Breast epithelium (tissue), 4 donors: Measurements from ENCODE around the gene LPAR1. TPM values are rescaled to one million over a fixed set of nuclear protein-coding genes. Genes with fewer than 3 reads are reported as not detected.
A peak's percentile ranks its signal among the peaks of the same experiment; 100 is the strongest.

Experiments
- DNase-seq, 2 donors: peaks; one replicate each; pipeline ENCODE4 v3.0.0-alpha.2; 2019; ENCODE audit warnings: low spot score in 2 of 2
- H3K27ac ChIP-seq, 2 donors: fragments of 200-600 bp; sonication (generic) in 1 of 2; one replicate each; pipeline ENCODE4 v1.5.1; 2016 to 2019; ENCODE audit warnings: mild to moderate bottlenecking in 1 of 2
- H3K27me3 ChIP-seq, 2 donors: fragments of 200-600 bp; sonication (generic) in 1 of 2; one replicate each; pipeline versions ENCODE4 v1.5.1 to v1.6.0; 2017 to 2019; ENCODE audit warnings: control low read depth in 1 of 2, mild to moderate bottlenecking in 1 of 2
- H3K36me3 ChIP-seq: fragments of 200-600 bp; one replicate; pipeline ENCODE4 v1.5.1; 2019
- H3K4me1 ChIP-seq, 2 donors: fragments of 200-600 bp; sonication (generic); one replicate each; pipeline ENCODE4 v1.5.1; 2016 to 2019; ENCODE audit warnings: control low read depth in 1 of 2
- H3K4me3 ChIP-seq, 3 donors: fragments of 200-600 bp; sonication (generic); 1 replicate in 2 of 3; 2 replicates in 1 of 3; pipeline ENCODE4 v1.5.1; 2016 to 2019; ENCODE audit warnings: mild to moderate bottlenecking in 3 of 3, moderate library complexity in 2 of 3
- H3K9me3 ChIP-seq, 2 donors: fragments of 200-600 bp; sonication (generic) in 1 of 2; one replicate each; pipeline ENCODE4 v1.5.1; 2016 to 2019; ENCODE audit warnings: control low read depth in 1 of 2
- POLR2A ChIP-seq: fragments of 450-650 bp; IDR thresholded peaks from one replicate; pipeline ENCODE4 v1.6.1; 2016; ENCODE audit warnings: antibody characterized with exemption, mild to moderate bottlenecking, moderate library complexity
- POLR2AphosphoS5 ChIP-seq, 3 donors: sonication (generic); formaldehyde crosslinking; IDR thresholded peaks; one replicate each; pipeline ENCODE4 v1.6.1; 2017; ENCODE audit warnings: antibody characterized with exemption in 3 of 3
- intact Hi-C: fragments of 100-400 bp; cut with DNase I; formaldehyde crosslinking; loops from one replicate; pipeline ENCODE4 v1.15.1; 2023; ENCODE audit warnings: low total_unique reads
- total RNA-seq, 3 donors: library from RNA; depleted of rRNA; stranded (reverse); fragments of >200 nt; gene quantifications; one replicate each; pipeline ENCODE4 v1.1.0, GENCODE V29; 2016
- TF ChIP-seq, protein P1 (sequence below), 3 donors: fragments of 450-650 bp; IDR thresholded peaks; one replicate each; pipeline ENCODE4 v1.5.1; 2016 to 2017; ENCODE audit warnings: antibody characterized with exemption in 3 of 3, mild to moderate bottlenecking in 3 of 3, moderate library complexity in 3 of 3

Gene LPAR1, protein sequence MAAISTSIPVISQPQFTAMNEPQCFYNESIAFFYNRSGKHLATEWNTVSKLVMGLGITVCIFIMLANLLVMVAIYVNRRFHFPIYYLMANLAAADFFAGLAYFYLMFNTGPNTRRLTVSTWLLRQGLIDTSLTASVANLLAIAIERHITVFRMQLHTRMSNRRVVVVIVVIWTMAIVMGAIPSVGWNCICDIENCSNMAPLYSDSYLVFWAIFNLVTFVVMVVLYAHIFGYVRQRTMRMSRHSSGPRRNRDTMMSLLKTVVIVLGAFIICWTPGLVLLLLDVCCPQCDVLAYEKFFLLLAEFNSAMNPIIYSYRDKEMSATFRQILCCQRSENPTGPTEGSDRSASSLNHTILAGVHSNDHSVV
- total RNA-seq, result 100 to 1,000 TPM in 1 of 3 donors, 10 to 100 TPM in 2; 24.6 to 138 (median 79.3) TPM

- Histone ChIP-seq H3K4me3 (peak within 1 kb of the TSS; percentile 77 to 92 (median 90)), H3K9me3 (no peaks in the 10 kb centered on the region), H3K27ac (peak within 1 kb of the TSS; percentile 81 to 98), H3K27me3 (no peaks in the 10 kb centered on the region), H3K36me3 (no peaks in the 10 kb centered on the region), H3K4me1 (peaks cover 0 to 14% of the 10 kb centered on the region in 2 donors)
- TF ChIP-seq, protein P1, sequence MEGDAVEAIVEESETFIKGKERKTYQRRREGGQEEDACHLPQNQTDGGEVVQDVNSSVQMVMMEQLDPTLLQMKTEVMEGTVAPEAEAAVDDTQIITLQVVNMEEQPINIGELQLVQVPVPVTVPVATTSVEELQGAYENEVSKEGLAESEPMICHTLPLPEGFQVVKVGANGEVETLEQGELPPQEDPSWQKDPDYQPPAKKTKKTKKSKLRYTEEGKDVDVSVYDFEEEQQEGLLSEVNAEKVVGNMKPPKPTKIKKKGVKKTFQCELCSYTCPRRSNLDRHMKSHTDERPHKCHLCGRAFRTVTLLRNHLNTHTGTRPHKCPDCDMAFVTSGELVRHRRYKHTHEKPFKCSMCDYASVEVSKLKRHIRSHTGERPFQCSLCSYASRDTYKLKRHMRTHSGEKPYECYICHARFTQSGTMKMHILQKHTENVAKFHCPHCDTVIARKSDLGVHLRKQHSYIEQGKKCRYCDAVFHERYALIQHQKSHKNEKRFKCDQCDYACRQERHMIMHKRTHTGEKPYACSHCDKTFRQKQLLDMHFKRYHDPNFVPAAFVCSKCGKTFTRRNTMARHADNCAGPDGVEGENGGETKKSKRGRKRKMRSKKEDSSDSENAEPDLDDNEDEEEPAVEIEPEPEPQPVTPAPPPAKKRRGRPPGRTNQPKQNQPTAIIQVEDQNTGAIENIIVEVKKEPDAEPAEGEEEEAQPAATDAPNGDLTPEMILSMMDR (IDR thresholded peaks at IDR 0.05), result no peak
- TF ChIP-seq POLR2AphosphoS5 (IDR thresholded peaks at IDR 0.05), result peak in 1 of 3 donors; percentile 9
- no peak for TF ChIP-seq POLR2A
- DNase-seq, result peak in 1 of 2 donors; percentile 55
- intact Hi-C loops, result loop anchor here (5.0 kb wide), 1 partner anchor 151 kb away; no protein-coding TSS in a partner anchor
These were observed at the start of gene LPAR1 for GRCh38 chr9:111038331-111039230. LPAR1 (minus strand) TSS chr9:111038470; CDS start chr9:110972117, 66,353 bp downstream.

DNA sequence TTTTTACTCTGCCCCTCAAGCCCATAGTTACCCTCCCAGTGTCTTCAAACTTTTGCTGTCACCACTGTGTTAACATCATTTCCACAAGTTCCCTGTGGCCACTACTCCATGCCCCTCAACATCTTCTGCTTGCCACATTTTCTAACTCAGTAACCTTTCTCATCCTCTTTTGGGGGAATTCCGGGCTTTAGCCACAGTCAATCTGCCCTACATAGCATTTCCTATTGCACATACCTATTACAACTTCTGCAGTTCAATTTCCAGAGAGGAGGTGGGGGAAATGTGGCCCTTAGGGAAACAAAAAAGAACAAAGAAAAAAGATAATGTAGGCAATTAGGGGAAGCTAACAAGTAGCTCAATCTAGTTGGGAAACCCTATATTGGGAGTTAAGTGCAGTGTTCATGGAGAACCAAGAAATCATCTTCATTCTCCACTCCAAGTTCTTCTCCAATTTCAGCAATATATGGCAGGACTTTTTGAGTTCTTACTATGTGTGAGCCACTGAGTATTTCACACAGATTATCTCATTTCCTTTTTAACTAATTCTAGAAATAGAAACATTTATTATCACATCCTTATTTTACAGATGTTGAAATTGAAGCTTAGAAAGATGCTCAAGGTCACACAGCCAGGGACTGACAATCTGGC is 40.2 kb upstream of the LPAR1 start:
- no peaks in the 10 kb centered on the region for H3K27me3 ChIP-seq
- H3K4me1 ChIP-seq, result no peaks in the 10 kb centered on the region
- H3K4me3 ChIP-seq, result no peak overlapping the region
- H3K27ac ChIP-seq, result no peak overlapping the region
- intact Hi-C loops, result no loop called here
- DNase-seq, result no peak
- no peaks in the 10 kb centered on the region for H3K9me3 ChIP-seq
- no peaks in the 10 kb centered on the region for H3K36me3 ChIP-seq
- TF ChIP-seq POLR2A (no peak), POLR2AphosphoS5 (IDR thresholded peaks at IDR 0.05) (no peak)
- TF ChIP-seq, protein P1 (IDR thresholded peaks at IDR 0.05), result no peak

DNA sequence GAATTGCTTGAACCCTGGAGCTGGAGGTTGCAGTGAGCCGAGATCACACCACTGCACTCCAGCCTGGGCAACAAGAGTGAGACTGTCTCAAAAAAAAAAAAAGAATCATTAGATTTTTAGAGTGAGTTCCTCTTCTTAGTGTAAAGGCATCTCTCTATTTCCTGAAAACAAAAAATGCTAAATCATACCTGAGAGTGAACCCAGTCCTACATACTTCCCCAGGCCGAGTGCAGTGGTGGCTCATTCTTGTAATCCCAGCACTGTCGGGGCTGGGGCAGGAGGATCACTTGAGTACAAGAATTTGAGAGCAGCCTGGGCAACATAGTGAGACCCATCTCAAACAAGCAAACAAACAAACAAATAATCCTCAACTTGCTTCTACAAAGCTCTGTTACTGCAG is 38.2 kb upstream of the LPAR1 start:
- no peaks in the 10 kb centered on the region for H3K4me1 ChIP-seq
- no peaks in the 10 kb centered on the region for H3K36me3 ChIP-seq
- TF ChIP-seq, protein P1 (IDR thresholded peaks at IDR 0.05), result no peak
- no peak for TF ChIP-seq POLR2AphosphoS5 (IDR thresholded peaks at IDR 0.05)
- no peak for TF ChIP-seq POLR2A
- H3K27me3 ChIP-seq, result no peaks in the 10 kb centered on the region
- H3K27ac ChIP-seq, result no peak overlapping the region
- no peak overlapping the region for H3K4me3 ChIP-seq
- H3K9me3 ChIP-seq, result no peaks in the 10 kb centered on the region
- intact Hi-C loops, result no loop called here
- DNase-seq, result no peak

GRCh38 chr9:111076042-111076441 is 37.8 kb upstream of the LPAR1 start:
- Histone ChIP-seq H3K27me3 (no peaks in the 10 kb centered on the region), H3K9me3 (no peaks in the 10 kb centered on the region), H3K4me1 (no peaks in the 10 kb centered on the region), H3K36me3 (no peaks in the 10 kb centered on the region), H3K4me3 (no peak overlapping the region), H3K27ac (no peak overlapping the region)
- no peak for TF ChIP-seq POLR2A
- no peak for TF ChIP-seq POLR2AphosphoS5 (IDR thresholded peaks at IDR 0.05)
- TF ChIP-seq, protein P1 (IDR thresholded peaks at IDR 0.05), result no peak
- intact Hi-C loops, result no loop called here
- no peak for DNase-seq
